Brain pericyte (primary cell): ENCODE results near the gene NHERF1.

Source experiments
- DNase-seq: peaks from one replicate; pipeline ENCODE4 v3.0.0-alpha.2; 2012; ENCODE audit warnings: low read depth, low spot score

Gene NHERF1

DNA sequence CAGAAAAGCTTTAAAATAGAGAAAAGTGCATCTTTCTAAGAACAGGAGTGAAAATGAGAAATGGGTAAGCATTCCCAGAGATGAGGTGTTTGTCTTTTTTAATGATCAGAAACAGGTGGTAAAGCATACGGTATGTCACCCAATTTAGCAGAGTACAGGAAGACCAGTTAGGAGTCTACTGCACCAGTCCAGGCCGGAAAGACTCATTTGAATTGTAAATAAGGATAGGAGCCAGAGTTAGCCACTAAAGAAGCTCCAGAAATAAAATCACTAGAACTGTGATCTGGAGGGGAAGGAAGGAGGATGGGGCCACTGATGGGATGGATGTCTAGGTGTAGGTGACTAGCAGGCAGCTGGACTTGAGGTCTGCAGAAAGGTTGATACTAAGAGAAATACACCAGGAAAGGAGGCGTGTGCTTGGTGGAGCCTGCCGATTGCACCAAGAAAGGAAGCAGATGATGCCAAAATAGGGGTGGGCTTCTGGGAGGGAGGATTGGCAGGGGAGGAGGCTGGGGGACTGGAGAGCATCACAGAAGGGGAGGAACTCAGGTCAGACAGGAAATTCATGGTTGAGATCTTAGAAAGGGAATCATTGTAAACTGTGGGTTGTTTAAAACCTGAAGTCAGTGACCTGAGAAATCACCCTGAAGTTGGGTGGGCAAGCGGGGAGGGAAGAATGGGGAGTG, 35.8 kb downstream of the NHERF1 start:
- DNase-seq = no peak

DNA sequence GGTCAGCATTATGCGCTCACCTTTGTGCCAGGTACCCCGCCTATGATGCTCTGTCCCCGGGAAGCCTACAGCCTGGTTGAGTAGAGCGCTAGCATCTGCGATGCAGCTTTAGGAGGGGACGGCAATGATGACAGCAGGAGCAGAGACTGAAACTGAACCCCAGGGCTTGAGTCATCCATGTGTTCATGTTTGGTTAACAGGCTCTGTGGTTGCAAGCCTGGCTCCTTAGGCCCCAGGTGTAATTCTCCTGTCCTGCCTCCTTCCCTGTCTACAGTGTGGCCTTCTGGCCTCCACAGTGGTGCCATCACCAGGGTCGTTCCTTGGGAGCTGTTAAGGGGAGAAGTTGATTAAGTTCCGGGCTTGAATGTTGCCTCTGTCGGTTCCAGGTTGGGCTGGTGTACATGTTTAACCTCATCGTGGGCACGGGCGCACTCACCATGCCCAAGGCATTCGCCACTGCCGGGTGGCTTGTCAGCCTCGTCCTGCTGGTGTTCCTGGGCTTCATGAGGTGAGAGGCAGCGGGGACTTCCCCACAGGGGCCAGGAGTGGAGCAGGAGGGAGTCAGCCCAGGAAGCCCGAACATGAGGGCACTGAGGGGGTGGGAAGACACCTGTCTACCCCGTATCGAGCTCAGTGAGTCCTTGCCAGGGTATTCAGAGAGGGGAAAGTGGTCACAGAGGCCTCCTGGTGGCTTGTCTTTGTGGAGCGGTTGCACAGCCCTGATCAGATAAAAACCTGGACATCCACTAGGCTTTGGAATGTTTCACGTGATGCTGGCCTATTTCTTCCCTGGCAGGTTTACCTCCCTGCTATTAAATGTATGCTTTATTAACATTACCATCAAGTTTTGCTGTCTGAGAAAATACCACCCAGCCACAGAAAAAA, 36.9 kb downstream of the NHERF1 start:
- DNase-seq = no peak

DNA sequence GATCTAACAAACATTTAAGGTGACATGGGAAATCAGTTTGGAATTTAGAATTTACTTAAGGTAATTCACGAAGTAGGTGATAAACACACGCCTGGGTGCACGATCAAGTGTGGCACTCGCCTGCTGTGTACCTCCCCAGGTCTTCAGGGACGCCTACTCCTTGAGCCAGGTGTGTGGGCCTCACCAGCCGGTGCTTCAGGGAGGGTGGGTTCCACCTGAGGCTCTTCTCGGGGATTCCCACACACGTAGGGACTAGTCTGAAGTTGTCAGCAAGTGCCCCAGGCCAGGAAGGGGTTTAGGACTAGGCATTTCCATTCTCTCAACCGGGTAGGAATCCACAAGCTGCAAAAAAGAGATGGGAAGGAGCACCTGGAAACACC, 37.5 kb downstream of the NHERF1 start:
- DNase-seq = no peak

DNA sequence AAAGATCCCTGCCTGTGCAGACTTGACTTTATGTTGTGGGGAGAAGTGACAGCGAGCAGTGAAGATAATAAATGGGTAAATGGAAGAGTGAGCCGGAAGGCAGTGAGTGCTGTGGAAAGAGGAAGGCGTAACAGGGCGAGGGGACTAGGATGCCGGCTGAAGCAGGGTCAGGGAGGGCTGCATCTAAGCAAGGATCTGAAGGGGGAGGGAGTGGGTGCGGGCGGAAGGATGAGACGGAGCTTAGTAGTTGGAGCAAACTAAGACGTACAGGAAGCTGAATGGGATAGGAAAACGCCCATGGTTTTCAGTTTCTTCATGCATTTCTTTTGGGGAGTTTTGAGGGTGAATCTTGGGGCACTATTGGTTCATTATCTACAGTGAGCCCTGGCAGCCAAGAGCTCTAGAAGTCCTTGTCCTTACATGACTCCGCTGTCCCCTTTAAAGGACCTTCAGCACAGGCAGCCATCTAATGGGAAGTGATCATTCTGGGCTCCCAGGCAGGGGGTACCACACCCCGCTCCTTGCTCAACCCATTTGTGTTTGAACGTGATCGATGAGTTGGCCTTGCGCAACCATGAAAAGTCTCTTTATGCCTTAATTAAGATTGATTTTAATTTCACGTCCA, 38.1 kb downstream of the NHERF1 start:
- DNase-seq = no peak

DNA sequence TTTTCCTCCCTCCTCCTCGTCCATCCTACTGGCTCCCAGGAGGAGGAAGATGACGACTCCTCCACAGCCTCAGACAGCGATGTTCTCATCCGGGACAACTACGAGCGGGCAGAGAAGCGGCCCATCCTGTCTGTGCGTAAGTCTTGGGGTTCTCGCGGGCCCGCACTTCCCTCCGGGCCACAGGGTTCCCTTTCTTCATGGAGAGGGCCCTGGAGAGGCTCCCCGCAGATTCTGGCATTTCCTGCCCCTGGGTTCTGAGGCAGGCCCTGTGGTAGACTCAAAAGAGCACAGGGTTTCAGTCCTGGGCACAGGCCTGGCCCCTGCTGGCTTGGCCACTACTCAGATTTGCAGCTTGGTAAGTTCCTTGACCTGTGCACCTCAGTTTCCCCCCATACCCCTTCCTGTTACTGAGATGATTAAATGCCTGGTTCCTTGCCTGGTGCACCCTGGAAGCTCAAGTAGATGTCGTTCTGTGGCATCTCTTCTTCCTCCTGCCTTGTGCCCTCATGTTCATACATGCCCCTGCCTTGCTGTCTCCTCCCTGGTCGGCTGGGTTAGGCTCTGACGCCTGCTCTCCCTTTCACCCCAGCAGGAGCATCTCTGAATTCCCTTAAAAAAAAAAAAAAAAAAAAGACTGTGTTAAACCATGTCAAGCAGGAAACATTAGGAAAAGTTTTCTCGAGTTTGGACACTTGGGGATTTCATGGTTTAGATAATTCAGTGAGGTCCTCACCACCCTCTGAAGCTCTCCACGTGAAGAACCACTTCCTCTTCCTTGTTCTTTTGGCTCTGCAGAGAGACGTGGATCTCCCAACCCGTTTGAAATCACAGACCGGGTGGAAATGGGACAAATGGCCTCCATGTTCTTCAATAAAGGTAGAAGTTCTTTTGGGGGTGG, 42.0 kb downstream of the NHERF1 start:
- DNase-seq = no peak

DNA sequence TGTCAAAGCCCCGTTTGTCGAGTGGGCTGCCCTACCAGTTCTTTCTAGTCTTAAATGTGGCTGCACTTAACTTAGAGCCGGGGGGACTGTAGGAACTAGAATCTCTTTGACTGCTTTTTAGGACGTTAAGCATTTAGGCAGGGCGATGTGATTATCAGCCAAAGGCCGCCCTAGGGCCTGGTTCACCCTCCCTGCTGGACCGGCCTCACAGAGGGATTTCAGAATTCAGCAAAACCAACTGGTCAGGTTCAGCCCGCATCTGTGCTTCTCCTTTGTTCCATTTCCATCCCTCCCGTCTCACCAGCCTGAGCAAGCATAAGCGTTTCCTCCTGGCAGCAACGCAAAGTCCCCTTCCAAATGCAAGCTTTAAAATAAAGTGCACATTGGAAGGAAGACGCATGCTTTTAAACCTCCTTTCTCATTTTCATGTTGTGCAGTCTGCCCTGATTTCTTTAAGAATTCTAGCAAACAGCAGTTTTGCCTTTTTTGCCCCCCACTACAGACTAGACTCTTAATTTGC, 44.2 kb downstream of the NHERF1 start:
- DNase-seq = no peak

DNA sequence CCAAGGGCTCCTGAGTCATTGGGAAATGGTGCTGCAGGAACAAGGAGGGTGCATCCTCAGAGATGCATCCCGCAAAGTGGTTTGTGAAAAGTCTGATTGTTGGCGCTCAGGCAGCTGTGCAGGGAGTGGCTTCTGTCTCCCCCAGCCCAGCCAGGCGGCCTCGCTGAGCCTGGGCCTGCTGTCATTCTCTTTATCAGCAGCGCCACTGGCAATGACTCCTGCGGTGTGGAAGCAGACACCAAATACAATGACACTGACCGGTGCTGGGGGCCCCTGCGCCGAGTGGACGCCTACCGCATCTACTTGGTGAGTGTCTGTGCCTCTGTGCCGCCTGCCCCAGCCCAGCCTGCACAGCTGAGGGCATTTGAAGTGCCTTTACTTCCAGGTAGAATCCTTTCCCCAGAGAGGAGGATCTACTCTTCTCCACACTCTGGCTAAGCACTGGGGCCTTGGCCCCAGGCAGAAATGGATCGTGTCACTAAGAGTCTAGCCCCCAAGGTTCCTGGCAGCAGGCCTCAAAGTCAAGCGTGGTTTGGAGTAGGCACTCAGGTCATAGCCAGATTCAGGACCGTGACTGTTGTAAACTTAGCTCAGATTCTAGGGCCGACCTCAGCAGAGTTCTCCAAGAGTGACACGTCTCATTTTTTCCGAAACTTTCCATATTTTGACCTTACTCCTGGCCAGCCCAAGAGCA, 47.0 kb downstream of the NHERF1 start:
- DNase-seq = no peak

DNA sequence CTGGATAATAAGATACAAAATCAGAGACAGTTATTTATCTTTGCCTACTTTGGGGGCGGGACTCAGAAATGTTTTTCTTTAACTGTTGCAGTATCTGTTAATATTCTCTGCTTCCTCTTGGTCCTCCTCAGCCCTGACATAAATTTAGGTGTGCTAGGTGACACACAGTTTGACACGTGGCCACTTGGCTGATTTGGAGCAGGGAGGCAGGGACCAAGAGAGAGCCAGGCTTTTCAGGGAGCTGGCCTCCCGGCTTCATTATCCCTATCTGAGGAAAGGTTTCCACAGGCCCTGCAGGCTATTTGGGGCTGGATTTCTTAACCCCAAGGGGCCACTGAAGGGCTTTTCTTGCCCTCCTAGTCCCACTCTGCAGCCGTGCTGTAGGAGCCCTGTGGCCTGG, 47.8 kb downstream of the NHERF1 start:
- no peak for DNase-seq

DNA sequence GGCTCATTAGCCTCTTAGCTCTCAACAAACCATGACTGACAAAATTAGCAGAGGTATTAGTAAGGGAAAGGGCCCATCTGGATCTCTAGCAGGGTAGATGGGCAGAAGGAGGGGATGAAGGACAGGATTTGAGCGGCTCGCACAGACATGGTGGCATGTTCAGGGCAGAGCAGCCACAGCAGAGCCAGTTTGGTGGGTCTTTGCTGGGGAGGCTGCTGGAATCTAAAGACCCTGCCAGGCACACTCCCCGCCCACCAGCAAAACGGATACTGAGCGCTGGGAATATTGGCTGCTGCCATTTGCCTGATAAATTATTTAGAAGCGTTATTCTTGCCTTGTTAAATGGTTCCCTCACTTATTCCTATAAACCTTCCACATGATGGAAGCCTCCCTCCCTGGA, 48.4 kb downstream of the NHERF1 start:
- no peak for DNase-seq

DNA sequence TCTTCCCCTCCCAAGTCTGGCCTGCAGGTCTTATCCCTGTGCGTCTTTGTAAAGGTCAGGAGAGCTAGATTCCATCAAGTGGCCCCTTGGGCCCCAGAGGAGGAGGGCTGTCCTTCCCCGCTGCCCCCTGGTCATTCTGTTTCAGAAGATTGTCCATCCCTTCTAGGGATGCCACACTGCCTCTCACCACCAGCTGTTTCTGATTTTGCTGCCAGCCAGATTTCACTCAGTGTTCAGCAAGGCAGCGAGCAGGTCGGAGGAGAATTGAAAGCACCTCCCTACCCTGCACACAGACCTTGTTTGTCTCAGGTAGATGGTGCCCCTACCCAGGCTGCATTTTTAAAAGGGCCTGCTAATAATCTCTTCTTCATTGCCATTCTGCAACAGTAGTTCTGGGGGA, 49.4 kb downstream of the NHERF1 start:
- no peak for DNase-seq

DNA sequence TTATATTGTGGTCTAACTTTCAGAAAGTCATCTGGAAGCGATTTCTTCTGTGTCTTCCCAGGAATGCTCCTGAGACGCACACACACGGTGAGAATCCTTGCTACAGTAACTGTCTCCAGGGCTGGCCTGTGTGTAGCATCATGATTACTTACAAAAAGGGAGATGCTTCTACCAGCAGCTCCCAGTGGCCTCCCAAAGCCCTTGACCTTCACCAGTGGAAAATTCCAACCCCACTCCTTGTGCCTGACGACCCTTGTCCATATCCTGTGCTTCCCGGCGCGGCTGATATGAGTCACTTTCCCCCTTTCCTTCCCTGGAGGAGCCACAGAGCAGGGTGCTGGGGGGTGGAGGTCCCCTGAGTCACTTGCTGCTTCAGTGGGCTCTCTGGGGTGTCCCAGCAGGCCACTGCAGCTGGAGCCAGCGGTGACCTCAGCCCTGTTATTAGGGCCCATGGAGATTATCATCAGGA, 49.8 kb downstream of the NHERF1 start:
- DNase-seq = no peak

DNA sequence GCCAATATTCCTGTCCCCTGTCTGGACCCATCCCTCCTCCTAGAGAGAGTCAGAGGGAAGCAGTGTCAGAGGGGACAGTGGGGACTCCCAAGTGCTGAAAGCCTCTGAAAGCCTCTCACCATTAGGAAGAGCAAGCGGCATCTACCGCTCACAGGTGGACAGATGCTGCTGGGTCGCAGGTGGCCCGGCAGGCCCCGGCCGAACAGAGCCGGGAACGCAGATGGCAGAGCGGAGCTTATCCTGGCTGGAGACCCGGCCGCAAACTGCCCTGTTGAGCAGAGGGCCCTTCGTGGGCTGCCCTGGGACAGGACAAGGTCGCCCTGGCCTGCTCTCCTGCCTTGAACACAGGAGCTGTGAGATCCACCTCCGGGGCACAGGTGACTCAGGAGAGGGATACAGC, 50.7 kb downstream of the NHERF1 start:
- DNase-seq = no peak

DNA sequence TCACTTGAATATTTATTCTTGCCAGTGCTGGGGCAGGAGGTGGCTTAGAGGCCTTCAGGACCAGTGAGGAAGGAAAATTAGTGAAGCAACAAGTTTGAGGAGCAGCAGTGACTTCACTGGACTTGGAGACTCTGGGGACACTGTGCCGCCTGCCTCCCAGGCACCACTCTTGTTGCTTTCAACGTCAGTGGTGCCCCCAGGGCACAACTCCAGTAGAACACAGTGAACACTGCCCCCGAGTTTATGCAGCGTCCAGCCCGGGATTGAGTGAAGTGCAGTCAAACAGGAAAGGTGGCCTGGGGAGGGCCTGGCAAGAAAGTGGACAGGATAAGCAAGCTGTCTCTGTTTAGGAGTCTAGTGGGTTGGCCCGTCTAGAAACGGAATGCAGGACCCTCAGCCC, 52.1 kb downstream of the NHERF1 start:
- DNase-seq = no peak

DNA sequence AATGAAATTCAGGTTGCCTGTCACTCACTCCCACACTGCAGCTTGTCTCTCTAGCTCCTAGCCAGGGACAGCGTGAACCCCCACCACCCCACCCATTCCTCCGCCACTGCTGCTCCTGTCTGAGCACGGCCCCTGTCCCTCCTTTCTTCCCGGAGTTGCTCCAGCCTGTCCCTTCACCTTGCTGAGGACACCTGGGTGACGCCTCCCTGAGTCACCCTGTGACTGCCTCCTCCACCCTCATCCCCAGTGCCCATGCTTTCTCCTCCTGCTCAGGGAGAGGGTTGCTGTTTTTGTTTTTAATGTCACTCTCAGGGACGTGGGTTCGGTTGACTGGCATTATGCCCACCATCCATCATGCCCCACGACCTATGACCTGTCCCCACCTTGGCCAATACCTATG, 53.5 kb downstream of the NHERF1 start:
- DNase-seq = no peak

DNA sequence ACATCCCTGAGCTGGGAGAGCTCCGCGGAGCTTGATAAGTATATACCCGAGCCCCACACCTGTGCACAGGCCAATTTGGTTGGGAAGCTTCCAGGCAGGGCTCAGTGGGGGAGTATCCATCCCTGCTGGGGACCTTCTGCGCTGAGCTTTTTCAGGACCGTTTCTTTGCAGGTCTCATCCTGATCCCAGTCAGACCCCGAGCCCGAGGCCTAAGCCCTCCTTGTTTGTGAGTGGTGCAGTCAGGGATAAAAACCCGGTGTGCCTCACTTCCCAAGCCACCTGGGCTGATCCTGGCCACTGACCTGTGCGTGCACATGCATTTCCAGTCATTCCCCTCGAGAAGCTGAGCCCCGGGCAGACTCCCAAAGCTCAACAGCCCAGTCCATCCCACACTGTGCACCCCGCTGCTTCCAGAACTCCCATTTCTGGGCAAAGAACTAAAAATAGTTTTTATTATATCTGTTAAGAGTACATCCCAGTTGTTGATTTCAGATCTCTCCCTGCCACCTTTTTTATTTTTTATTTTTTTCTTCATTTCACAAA, 55.0 kb downstream of the NHERF1 start:
- no peak for DNase-seq

DNA sequence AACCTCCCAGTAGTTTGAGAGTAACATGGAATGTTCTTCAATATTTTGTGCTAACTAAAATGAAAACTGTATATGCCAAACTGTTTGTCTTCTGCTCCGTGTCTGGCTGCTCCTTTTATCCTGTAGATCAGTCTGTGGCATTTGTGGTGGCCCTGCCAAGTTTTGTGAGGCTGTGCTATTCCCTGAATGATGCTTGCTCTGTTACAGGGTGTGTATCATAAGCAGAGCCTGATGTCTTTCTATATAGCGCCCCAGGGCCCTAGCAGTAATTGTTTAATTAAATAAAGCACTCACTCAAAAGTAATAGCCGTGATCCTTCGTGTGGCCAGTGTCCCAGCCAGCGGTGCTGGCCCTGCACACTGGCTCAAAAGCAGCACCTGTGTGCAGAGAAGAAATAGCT, 55.5 kb downstream of the NHERF1 start:
- no peak for DNase-seq

DNA sequence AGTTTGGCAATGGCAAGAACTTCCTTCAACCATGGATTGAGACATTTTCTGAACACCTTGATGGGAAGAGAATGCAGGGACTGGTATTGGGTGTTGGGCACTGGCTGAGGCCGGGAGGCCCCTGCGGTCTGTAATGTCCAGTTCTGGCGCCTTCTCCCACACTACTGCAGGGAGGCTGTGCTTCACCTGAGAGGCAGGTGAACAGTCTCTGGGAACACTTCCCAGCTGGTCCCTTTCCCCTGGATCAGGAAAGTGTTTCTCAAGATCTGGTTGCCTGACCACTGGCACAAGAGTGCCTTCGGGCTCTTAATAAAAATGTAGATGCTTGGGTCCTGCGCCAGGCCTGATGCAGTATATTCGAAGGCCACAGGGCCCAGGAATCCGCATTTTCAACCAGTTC, 56.3 kb downstream of the NHERF1 start:
- DNase-seq = no peak

DNA sequence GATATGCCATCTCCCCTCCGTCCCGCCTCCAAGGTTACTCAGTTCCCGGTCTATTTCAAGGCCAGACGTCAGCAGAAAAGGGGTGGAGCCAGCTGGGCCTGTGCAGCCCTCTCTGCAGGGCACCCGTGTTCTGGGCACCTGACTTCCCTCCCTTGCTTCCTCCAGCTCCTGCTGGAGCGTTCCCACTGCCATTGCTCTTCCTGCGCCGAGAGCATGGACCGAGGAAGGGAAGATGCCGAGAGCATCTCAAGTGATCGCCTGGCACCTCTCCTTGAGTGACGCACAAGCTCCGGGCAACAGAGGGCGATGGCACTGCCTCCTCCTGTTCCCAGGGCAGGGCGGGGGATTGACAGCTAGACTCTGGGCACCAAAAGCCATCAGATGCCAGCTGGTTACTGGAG, 57.2 kb downstream of the NHERF1 start:
- no peak for DNase-seq

DNA sequence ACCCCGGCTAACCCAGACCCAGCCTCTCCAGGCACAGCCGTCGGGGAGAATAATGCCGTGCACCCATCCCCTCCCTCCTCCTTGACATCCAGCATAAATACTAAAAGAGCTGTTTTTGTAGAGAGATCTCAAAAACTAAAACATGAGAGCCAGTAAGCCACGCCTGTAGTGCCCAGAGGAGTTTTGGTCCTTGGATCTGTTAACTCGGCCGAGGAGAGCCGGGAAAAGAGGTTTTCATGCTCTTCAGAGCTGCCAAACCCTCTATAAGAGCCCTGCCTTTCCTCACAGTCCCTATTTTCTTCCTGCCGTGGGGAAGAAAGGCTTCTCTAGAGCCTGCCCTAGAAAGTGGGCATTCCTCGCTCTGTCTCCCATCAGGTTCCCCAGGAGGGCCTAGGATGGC, 57.9 kb downstream of the NHERF1 start:
- DNase-seq = no peak

DNA sequence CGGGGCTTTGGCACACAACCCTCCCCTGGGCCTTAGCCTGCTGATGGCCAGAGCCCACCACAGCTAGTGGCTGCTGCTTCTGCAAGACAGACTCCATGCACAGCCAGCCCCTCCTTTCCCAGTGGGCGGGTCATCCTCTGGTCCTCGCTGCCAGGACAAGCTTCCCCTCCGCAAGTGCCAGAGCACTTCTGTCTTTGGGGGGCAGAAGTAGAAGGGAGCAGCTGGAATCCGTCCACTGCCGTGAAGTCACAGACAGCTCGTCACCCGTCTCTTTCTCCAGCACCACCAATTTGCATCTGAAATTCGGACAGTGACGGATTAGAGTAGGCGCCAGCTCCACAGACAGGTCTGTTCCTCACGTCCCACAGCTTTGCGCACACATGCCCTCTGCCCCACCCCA, 59.0 kb downstream of the NHERF1 start:
- DNase-seq = no peak

DNA sequence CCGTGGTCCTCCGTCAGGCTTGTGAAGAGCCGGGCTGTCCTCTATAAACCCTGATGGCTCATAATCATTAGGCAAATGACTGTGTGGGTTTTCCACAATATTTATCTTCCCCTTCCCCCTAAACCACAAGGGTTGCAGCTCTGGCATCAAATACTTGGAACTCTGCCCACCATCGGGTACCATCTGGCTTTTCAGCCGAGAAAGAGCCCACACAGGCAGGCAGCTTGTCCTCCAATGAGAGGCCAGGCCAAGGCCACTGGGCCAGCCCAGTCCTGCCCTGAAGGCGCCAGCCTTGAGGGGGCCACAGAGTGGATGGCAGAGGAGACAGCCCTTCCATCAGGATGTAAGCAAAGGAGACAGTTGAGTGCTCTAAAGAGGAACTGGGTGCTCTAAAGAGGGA, 59.5 kb downstream of the NHERF1 start:
- DNase-seq = no peak
